Heart left ventricle (tissue), 16 donors: ENCODE results near the gene RLIM. TPM values are rescaled to one million over a fixed set of nuclear protein-coding genes. Genes with fewer than 3 reads are reported as not detected.

Source experiments
- ATAC-seq, 4 donors: fragments of 200-7000 bp; cut with Tn5 transposase; one replicate each; pipeline ENCODE4 v1.9.1; 2020 to 2022; ENCODE audit warnings: moderate library complexity in 4 of 4, mild to moderate bottlenecking in 3 of 4, moderate number of reproducible peaks in 1 of 4
- DNase-seq, 5 donors: peaks; one replicate each; pipeline ENCODE4 v3.0.0-alpha.2; 2020
- H3K27ac ChIP-seq, 12 donors: fragments of 200-600 bp; sonication (generic) in 4 of 12; one replicate each; pipeline versions ENCODE4 v1.5.0 to v1.8.0; 2016 to 2022; ENCODE audit warnings: mild to moderate bottlenecking in 2 of 12
- H3K27me3 ChIP-seq, 9 donors: fragments of 200-600 bp; sonication (generic) in 2 of 9; one replicate each; pipeline versions ENCODE4 v1.5.1 to v1.8.0; 2016 to 2022; ENCODE audit warnings: mild to moderate bottlenecking in 3 of 9
- H3K36me3 ChIP-seq, 9 donors: fragments of 200-600 bp; sonication (generic) in 2 of 9; one replicate each; pipeline versions ENCODE4 v1.5.0 to v1.8.0; 2018 to 2022; ENCODE audit warnings: mild to moderate bottlenecking in 2 of 9
- H3K4me1 ChIP-seq, 12 donors: fragments of 200-600 bp; sonication (generic) in 4 of 12; one replicate each; pipeline versions ENCODE4 v1.5.0 to v1.8.0; 2016 to 2022; ENCODE audit warnings: mild to moderate bottlenecking in 3 of 12
- H3K4me3 ChIP-seq, 12 donors: fragments of 200-600 bp; sonication (generic) in 4 of 12; one replicate each; pipeline versions ENCODE4 v1.5.0 to v1.8.0; 2017 to 2022; ENCODE audit warnings: mild to moderate bottlenecking in 9 of 12, moderate library complexity in 4 of 12
- H3K9me3 ChIP-seq, 12 donors: fragments of 200-600 bp; sonication (generic) in 4 of 12; one replicate each; pipeline versions ENCODE4 v1.5.0 to v1.8.0; 2016 to 2022; ENCODE audit warnings: mild to moderate bottlenecking in 1 of 12
- CTCF ChIP-seq, 12 donors: fragments of 200-600 bp; sonication (generic) in 4 of 12; IDR thresholded peaks; one replicate each; pipeline versions ENCODE4 v1.5.0 to v1.8.0; 2018 to 2022; ENCODE audit warnings: antibody characterized with exemption in 12 of 12, mild to moderate bottlenecking in 5 of 12
- POLR2A ChIP-seq, 2 donors: fragments of 450-650 bp; IDR thresholded peaks; one replicate each; pipeline ENCODE4 v1.6.1; 2017; ENCODE audit warnings: antibody characterized with exemption in 2 of 2, mild to moderate bottlenecking in 2 of 2, moderate library complexity in 2 of 2
- WGBS, 4 donors: extraction: QIAGEN DNeasy Blood & Tissue Kit in 2 of 4; methylation state at CpG; one replicate each; pipeline versions ENCODE4 v1.1.5 to v1.1.7; 2013 to 2018; 5-methylcytosine and 5-hydroxymethylcytosine counted together
- intact Hi-C, 10 donors: fragments of 100-400 bp; cut with DNase I; formaldehyde crosslinking; loops; one replicate each; pipeline versions ENCODE4 v1.11.1 to v1.14.2; 2022
- polyA plus RNA-seq, 2 donors: library from polyadenylated mRNA; stranded (reverse); fragments of 200-250 nt; gene quantifications; one replicate each; pipeline ENCODE4 v1.2.3, GENCODE V29; 2013
- total RNA-seq, 9 donors: library from RNA; depleted of rRNA in 2 of 9; stranded (reverse); fragments of >200 nt in 2 of 9; fragmentation: NEBNext Ultra II Directional in 3 of 9; extraction: Animal tissue kit (Norgen Biotek cat#: 25700) in 3 of 9; gene quantifications; one replicate each; pipeline versions ENCODE4 v1.1.0 to v1.2.4, GENCODE V29; 2016 to 2023
- donor health status: ischemic (EF 13 %, LVEDD 7.1; RV severe dilation, severe dysfunction).
- donor health status: healthy with polysubstance abuse.
- donor health status: DM: no; HTN: yes; CAD: no.
- donor health status: DM: no; HTN: no; CAD: no.
- donor health status: ischemic (EF 25% LVEDD 6.9; RV normal size, moderate dysfunction).
- donor health status: ischemic (EF 25% LVEDD 5.7; RV mildly dilated, moderate dysfunction).
- donor health status: healthy.
- donor health status: DM: yes; HTN: yes; CAD: no.
- donor health status: ischemic (EF 35%, LVEDD 5.7; RV mildly dilated, moderate dysfunction).
- donor health status: nonischemic (EF 11% LVEDD 7.7; RV severe dilation, severe dysfunction).
- donor health status: DM: yes; HTN: yes; CAD: no.
- donor health status: PGD.
- donor health status: ischemic (EF 29% LVEDD 5.4; RV normal size, mild dysfunction).
- donor health status: nonischemic (EF 23%, LVEDD 6.1; RV moderate dilation, normal function).

Gene RLIM
- total and polyA plus RNA-seq, 11 donors: 5.2 to 37.0 (median 24.6) TPM

DNA sequence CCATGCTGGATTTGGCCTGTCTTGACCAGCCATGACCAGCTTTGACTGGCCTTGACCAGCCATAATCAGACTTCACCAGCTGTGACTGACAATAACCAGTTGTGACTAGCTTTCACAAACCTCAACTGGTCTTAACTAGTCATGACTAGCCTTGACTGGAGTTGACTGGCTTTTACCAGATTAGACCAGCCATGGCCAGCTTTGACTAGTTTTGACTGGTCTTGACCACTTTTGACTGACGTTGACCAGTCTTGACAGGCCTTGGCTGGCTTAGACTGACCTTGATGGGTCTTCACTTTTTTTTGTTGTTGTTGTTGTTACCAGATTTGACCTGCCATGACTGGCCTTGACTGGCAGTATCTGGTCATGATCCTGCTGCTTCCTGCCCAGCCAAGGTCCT lies 67.4 kb downstream of the RLIM start:
- intact Hi-C loops: loop anchor here in 3 of 10 donors (5.0 to 10.0 kb wide), 3 partner anchors 160 to 692 kb away; partner anchors contain the start of gene XIST (in 1 of the 3)
- no peaks in the 10 kb centered on the region for H3K36me3 ChIP-seq
- H3K4me1 ChIP-seq: no peaks in the 10 kb centered on the region
- no peak overlapping the region for H3K4me3 ChIP-seq
- DNase-seq (no peak), ATAC-seq (no peak)
- no peak overlapping the region for H3K27ac ChIP-seq
- WGBS, 4 donors: 69 to 96% (median 79%) methylated on average over 1 of the region's 1 CpG
- H3K27me3 ChIP-seq: peaks cover 0 to 4% (median 0%) of the 10 kb centered on the region in 9 donors
- H3K9me3 ChIP-seq: peaks cover 0 to 1% (median 0%) of the 10 kb centered on the region in 12 donors
- TF ChIP-seq CTCF (IDR thresholded peaks at IDR 0.05) (no peak), POLR2A (IDR thresholded peaks at IDR 0.05) (no peak)

GRCh38 chrX:74545880-74546523 lies 68.4 kb downstream of the RLIM start:
- intact Hi-C loops: loop anchor here in 3 of 10 donors (5.0 to 10.0 kb wide), 3 partner anchors 159 to 691 kb away; partner anchors contain the start of gene XIST (in 1 of the 3)
- Histone ChIP-seq H3K4me3 (no peak overlapping the region), H3K36me3 (no peaks in the 10 kb centered on the region), H3K9me3 (peaks cover 0 to 1% (median 0%) of the 10 kb centered on the region in 12 donors), H3K4me1 (no peaks in the 10 kb centered on the region), H3K27me3 (peaks cover 0 to 4% (median 0%) of the 10 kb centered on the region in 9 donors), H3K27ac (no peak overlapping the region)
- no peak for ATAC-seq
- DNase-seq: no peak
- no peak for TF ChIP-seq POLR2A (IDR thresholded peaks at IDR 0.05)
- TF ChIP-seq CTCF (IDR thresholded peaks at IDR 0.05): no peak
- 57 to 93% (median 79%) methylated on average over 1 of the region's 1 CpG for WGBS, 4 donors

- 56 to 87% (median 72%) methylated on average over 2 of the region's 2 CpGs for WGBS, 4 donors
- no peak for DNase-seq
- intact Hi-C loops: loop anchor here in 1 of 10 donors (10.0 kb wide), 1 partner anchor 686 kb away; the partner anchor contains the start of gene XIST
- no peaks in the 10 kb centered on the region for H3K9me3 ChIP-seq
- peaks cover 0 to 14% (median 0%) of the 10 kb centered on the region in 9 donors for H3K27me3 ChIP-seq
- no peaks in the 10 kb centered on the region for H3K36me3 ChIP-seq
- no peak for ATAC-seq
- no peak overlapping the region for H3K27ac ChIP-seq
- no peak overlapping the region for H3K4me3 ChIP-seq
- TF ChIP-seq CTCF (IDR thresholded peaks at IDR 0.05) (no peak), POLR2A (IDR thresholded peaks at IDR 0.05) (no peak)
- peaks cover 0 to 10% (median 0%) of the 10 kb centered on the region in 12 donors for H3K4me1 ChIP-seq
Measured at GRCh38 chrX:74540635-74541249, 73.7 kb downstream of the RLIM start.

DNA sequence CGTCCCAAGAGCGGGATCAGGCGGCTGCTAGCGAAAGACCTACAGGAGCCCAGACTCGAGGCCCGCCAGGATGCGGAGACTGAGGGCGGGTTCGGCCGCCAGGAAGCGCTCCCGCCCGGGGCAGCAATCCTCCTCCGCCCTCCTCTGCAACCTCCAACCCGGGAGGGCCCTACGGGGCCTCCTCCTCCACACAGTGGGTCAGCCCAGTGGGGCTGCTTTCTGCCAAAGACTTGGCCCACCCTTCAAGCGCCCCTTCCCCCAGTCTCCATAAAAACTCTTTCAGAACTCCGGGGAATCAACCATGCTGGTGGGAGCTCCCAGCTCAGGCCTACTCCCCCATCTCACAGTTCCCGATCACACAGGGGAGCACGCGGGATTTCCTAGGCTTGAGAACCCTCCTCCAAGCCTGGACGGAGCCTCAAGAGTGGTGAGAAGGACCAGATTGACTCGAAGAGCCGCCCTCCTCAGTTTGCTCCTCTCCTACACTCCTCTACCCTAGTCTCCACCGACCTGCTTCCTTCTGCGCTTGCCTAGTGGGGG lies 77.5 kb downstream of the RLIM start:
- Histone ChIP-seq H3K36me3 (no peaks in the 10 kb centered on the region), H3K9me3 (no peaks in the 10 kb centered on the region), H3K27me3 (peaks cover 0 to 9% (median 0%) of the 10 kb centered on the region in 9 donors), H3K4me3 (peak overlapping the region; percentile 15 to 72 (median 54)), H3K27ac (peak overlapping the region; percentile 76 to 96 (median 88)), H3K4me1 (peaks cover 0 to 14% (median 1%) of the 10 kb centered on the region in 12 donors)
- DNase-seq (peak in 2 of 5 donors; percentile 13 to 41), ATAC-seq (peak in 3 of 4 donors; percentile 54 to 66 (median 62))
- TF ChIP-seq CTCF (IDR thresholded peaks at IDR 0.05): peak in 4 of 12 donors; percentile 3 to 26 (median 12)
- TF ChIP-seq POLR2A (IDR thresholded peaks at IDR 0.05): no peak
- intact Hi-C loops: loop anchor here in 6 of 10 donors (1.0 to 10.0 kb wide), 7 partner anchors 112 to 245 kb away; partner anchors contain the start of gene SLC16A2 (in 5 of the 6)
- WGBS, 4 donors: 14 to 59% (median 35%) methylated on average over 17 to 26 of the region's 26 CpGs
